ENCODE data around the gene THOP1. TPM values are rescaled to one million over a fixed set of nuclear protein-coding genes. Genes with fewer than 3 reads are reported as not detected.

Gene THOP1
- total RNA-seq, 1 donor from 2014 or later: 178 TPM

DNA sequence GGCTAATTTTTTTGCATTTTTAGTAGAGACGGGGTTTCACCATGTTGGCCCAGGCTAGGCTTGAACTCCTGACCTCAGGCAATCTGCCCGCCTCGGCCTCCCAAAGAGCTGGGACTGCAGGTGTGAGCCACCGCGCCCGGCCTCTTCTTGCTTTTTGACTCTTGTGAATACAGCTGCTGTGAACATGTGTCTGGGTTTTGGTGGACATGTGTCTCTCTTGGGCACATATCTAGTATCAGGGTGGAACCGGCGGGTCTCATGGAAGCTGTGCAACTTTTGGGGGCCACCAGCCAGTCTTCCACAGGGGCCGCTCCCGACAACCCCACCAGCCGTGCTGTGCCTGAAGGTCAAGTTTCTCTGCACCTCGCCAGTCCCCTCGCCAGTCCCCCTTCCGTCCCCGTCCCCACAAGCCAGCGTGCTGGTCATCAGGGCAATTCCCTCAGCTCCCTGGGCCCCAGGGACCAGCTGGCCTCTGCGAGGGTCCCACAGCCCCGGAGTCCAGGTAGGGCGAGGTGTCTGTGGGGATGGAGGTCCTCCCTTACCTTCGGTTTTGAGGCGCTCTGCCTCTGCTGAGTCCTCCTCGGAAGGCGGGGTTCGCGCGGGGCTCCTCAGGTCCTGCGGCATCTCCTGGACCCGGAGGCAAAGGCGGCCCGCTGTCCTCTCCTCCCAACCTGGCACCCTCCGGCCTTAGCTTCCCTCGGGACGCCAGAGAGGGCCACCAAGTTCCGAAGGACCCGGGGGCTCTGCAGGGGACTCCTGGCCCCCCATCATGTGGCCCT lies 18.5 kb upstream of the THOP1 start:
- no peaks in the 10 kb centered on the region for H3K27me3 Mint-ChIP-seq (ENCODE audit: low read depth)
- peaks cover 28% of the 10 kb centered on the region for H3K36me3 Mint-ChIP-seq (ENCODE audit: low read depth)
- intact Hi-C loops (cut with micrococcal nuclease): no loop called here
- no peak overlapping the region for H3K27ac Mint-ChIP-seq
- H3K4me3 Mint-ChIP-seq (ENCODE audit: low read depth): no peak overlapping the region
- H3K9me3 Mint-ChIP-seq: no peaks in the 10 kb centered on the region
- H3K4me1 Mint-ChIP-seq (ENCODE audit: low read depth): no peaks in the 10 kb centered on the region
- no peak for DNase-seq (ENCODE audit: low spot score)

DNA sequence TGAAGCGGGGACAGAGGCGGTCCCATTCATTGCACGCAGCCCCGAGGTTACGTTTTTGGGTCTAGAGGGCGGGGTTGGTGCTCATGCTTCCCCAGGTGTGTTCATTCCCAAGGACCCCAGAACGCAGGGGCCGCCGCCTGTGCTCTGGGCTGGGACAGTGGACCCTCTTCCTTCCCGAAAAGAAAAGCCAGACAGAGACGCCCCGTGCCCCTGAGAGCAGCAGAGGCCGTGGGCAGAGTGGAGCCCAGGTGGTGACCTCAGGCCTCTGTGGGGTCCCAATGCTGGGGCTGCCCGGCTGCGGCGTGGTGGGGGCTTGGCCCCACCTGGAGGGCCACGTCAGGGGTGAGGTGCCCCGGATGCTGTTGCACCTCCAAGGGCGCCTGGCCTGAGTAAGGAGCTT lies 17.6 kb upstream of the THOP1 start:
- intact Hi-C loops (cut with micrococcal nuclease): no loop called here
- H3K9me3 Mint-ChIP-seq: no peaks in the 10 kb centered on the region
- no peak overlapping the region for H3K4me3 Mint-ChIP-seq (ENCODE audit: low read depth)
- no peaks in the 10 kb centered on the region for H3K27me3 Mint-ChIP-seq (ENCODE audit: low read depth)
- DNase-seq (ENCODE audit: low spot score): no peak
- peaks cover 26% of the 10 kb centered on the region for H3K36me3 Mint-ChIP-seq (ENCODE audit: low read depth)
- H3K27ac Mint-ChIP-seq: no peak overlapping the region
- peaks cover 4% of the 10 kb centered on the region for H3K4me1 Mint-ChIP-seq (ENCODE audit: low read depth)

DNA sequence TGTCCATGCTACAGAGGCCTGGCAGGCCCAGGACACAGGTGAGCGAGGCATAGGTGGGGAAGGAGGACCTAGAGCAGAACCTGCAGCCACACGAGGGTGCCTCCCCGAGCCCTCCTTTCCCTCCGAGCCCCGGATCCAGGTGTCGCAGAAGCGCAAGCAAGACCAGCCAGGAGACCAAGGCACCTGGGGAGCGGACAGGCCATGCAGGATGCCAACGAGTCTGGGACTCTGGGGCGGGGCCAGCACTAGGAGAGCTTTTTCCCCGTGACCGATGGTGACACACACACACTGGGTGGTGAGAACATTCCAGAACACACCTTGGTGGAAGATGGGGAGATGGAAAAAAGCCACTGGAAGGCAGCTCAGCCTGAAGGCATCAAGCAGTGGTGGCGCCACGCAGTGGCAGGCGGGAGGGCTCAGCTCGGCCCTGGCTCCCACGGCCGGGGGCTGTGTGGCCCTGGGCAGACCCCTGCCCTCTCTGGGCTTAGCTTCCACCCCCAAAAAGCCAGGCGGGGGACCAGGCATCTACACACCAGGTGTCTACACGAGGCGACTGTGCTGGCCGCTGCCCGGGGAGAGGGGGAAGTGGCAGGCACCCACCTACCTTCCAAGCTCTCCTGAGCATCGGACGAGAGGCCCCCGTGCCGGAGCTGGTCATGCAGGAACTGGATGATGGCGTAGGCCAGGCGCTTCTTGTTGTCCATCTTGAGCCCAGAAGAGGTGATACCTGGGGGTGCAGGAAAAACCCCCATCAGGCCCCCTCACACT lies 16.8 kb upstream of the THOP1 start:
- DNase-seq (ENCODE audit: low spot score): no peak
- intact Hi-C loops (cut with micrococcal nuclease): no loop called here
- no peaks in the 10 kb centered on the region for H3K27me3 Mint-ChIP-seq (ENCODE audit: low read depth)
- H3K4me3 Mint-ChIP-seq (ENCODE audit: low read depth): no peak overlapping the region
- H3K9me3 Mint-ChIP-seq: no peaks in the 10 kb centered on the region
- H3K27ac Mint-ChIP-seq: no peak overlapping the region
- peaks cover 22% of the 10 kb centered on the region for H3K36me3 Mint-ChIP-seq (ENCODE audit: low read depth)
- peaks cover 4% of the 10 kb centered on the region for H3K4me1 Mint-ChIP-seq (ENCODE audit: low read depth)

DNA sequence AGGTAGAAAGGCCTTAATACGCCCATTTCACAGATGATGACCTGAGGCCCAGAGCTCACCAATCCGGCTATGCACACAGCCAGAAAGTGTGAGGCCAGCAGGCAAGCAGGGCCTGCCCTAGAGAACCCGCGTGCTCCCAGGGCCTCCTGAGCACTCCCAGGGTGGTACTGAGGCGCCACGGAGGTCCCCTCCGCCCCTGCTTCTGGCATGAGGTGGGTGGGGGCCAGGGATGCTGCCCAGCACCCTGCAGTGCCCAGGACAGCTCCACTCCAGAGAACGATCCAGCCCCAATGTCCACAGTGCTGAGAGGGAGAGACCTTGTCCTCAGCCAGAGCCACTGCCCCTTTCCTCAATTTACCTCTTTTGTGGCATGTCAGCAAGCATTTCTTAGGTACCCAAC lies 16.1 kb upstream of the THOP1 start:
- Mint-ChIP-seq H3K9me3 (no peaks in the 10 kb centered on the region), H3K36me3 (ENCODE audit: low read depth) (peaks cover 17% of the 10 kb centered on the region), H3K27me3 (ENCODE audit: low read depth) (no peaks in the 10 kb centered on the region), H3K4me3 (ENCODE audit: low read depth) (no peak overlapping the region), H3K4me1 (ENCODE audit: low read depth) (peaks cover 4% of the 10 kb centered on the region), H3K27ac (no peak overlapping the region)
- no peak for DNase-seq (ENCODE audit: low spot score)
- intact Hi-C loops (cut with micrococcal nuclease): no loop called here

DNA sequence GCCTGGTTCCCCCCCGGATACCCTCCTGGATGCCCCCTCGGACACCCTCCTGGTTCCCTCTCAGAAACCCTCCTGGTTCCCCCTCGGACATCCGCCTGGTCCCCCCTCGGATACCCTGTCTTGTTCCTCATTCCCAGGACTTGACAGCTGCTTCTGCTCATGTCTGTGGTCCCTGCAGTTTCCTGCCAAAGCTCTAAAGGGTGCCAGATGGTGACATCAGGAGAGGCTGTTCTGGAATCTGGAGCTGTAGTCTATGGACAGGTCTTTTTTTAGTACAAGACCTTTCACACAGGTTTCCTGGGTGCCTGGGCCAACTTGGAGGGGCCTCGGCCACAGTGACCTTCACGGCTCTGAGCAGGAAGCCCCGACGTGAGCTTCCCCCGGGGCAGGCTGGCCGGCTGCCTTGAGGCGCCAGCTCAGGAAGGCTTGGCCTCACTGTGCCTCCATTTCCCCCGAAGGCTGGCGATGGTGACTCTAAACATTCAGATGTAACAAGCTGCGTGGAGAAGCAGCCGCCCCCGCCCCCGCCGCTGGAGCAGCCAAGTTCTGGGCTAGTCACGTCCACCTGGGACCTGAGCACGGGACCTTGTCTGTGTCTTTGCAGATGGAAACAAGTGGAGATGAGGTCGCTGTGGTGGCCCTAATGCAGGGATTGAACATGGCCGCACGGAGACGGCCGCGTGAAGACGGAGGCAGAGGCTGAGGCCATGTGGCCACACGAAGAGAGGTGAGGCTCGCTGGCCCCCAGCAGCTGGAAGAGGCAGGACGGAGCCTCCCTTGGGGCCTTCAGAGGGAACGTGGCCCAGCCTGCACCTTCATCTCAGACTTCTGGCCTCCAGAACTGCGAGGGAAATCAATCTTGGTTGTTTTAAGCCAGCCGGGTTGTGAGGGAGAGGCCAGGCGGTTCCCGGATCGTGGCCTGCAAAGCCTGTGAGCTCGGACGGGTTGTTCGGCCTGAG lies 15.0 kb upstream of the THOP1 start:
- H3K4me1 Mint-ChIP-seq (ENCODE audit: low read depth): peaks cover 14% of the 10 kb centered on the region
- no peak overlapping the region for H3K27ac Mint-ChIP-seq
- peaks cover 15% of the 10 kb centered on the region for H3K36me3 Mint-ChIP-seq (ENCODE audit: low read depth)
- intact Hi-C loops (cut with micrococcal nuclease): no loop called here
- no peaks in the 10 kb centered on the region for H3K9me3 Mint-ChIP-seq
- no peak overlapping the region for H3K4me3 Mint-ChIP-seq (ENCODE audit: low read depth)
- H3K27me3 Mint-ChIP-seq (ENCODE audit: low read depth): no peaks in the 10 kb centered on the region
- no peak for DNase-seq (ENCODE audit: low spot score)

DNA sequence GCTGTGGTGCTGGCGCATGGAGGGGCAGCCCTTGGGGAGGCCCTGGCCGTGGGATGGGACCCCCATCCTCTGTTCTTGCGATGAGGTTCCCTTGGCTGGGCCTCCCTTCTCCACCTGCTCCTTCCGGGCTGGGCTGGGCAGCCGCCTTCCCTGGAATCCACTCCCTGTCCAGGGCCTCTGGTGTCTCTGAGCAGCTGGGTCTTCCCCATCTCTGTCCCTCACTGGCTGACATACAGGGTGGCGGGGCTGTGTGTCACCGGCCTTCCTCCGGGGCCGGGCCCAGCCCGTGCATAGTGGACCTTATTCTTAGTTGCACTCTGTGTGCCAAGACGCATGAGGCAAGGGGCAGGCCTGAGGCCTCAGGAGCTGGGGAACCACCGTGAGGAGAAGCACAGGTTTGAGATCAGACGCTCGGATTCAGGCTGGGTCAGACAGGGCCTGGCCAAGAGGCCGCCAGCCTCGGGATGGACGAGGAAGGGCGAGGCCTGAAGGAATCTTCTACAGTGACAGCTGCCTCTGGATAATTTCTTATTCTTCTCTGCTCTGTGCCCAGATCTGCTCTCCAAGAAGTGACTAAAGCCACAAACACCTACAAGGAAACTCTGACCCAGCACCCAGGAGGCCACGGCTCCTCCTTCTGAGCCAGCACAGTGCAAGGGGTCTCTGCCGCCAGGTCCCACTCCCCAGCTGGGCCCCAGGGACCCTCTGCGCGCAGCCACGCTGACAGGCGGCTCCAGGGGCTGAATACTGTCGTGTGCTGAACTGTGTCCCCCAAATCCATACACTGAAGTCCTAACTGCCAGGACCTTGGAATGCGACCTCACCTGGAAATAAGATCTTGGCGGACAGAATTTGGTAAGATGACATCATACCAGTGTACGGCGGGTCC lies 13.3 kb upstream of the THOP1 start:
- H3K4me1 Mint-ChIP-seq (ENCODE audit: low read depth): peaks cover 27% of the 10 kb centered on the region
- no peaks in the 10 kb centered on the region for H3K27me3 Mint-ChIP-seq (ENCODE audit: low read depth)
- H3K9me3 Mint-ChIP-seq: no peaks in the 10 kb centered on the region
- no peak overlapping the region for H3K4me3 Mint-ChIP-seq (ENCODE audit: low read depth)
- peaks cover 23% of the 10 kb centered on the region for H3K36me3 Mint-ChIP-seq (ENCODE audit: low read depth)
- DNase-seq (ENCODE audit: low spot score): no peak
- intact Hi-C loops (cut with micrococcal nuclease): no loop called here
- H3K27ac Mint-ChIP-seq: peak overlapping the region; percentile 33

DNA sequence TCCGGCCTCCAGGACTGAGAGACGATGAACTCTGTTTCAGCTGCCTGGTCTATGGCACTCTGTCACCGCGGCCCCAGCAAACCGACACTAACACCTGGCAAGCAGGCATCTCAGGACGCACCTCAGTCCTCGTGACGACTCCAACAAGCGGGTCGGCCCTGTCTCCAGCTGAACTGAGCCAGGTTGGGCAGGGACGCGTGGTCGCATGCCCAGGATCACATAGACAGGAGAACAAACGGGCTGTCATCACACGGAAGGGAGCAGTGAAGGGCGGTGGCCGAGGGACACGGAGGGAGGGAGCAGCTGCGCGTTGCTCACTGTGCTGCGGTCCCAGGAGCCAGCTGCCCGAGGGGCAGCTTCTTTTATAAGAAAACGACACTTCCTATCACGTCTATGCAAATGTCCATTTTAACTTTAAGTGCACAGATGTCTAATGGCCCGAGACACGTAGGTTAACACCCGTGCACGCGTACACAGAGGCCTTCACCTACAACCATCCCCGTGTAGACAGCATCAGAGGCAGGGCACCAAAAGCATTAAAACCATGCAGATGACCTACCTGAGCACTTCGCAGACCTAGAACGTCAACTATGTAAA lies 11.1 kb upstream of the THOP1 start:
- intact Hi-C loops (cut with micrococcal nuclease): no loop called here
- Mint-ChIP-seq H3K9me3 (no peaks in the 10 kb centered on the region), H3K27me3 (ENCODE audit: low read depth) (no peaks in the 10 kb centered on the region), H3K4me3 (ENCODE audit: low read depth) (no peak overlapping the region), H3K4me1 (ENCODE audit: low read depth) (peaks cover 27% of the 10 kb centered on the region), H3K27ac (peak overlapping the region; percentile 42), H3K36me3 (ENCODE audit: low read depth) (peaks cover 27% of the 10 kb centered on the region)
- no peak for DNase-seq (ENCODE audit: low spot score)

DNA sequence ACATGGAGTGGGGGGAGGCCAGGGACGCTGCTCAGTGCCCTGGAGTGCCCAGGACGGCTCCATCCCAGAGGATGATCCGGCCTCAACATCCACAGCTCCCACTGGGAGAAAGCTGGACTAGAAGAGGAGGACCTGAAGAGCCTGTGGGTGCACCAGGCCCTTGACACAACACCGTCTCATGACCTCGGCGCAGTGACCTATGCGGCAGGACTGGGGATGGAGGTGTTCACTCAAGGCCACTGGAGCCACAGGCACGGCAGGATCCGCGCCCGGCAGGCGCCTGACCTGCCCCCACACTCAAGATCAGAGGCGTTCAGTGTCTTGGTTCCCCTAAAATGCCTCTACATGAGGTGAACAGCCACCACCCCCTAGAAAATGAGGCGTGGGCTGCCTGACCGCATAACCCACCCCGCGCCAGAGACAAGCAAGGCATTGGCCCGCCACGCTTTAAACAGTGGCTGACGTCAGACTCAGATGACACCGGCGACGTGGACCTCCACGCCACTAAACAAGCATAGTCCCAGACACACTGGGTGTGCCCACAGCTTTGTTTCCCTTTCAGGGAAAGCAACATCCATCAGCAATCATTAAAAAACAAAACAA lies 10.2 kb upstream of the THOP1 start:
- Mint-ChIP-seq H3K9me3 (no peaks in the 10 kb centered on the region), H3K27ac (peak overlapping the region; percentile 92), H3K4me3 (ENCODE audit: low read depth) (peak overlapping the region; percentile 76), H3K27me3 (ENCODE audit: low read depth) (no peaks in the 10 kb centered on the region), H3K36me3 (ENCODE audit: low read depth) (peaks cover 29% of the 10 kb centered on the region), H3K4me1 (ENCODE audit: low read depth) (peaks cover 28% of the 10 kb centered on the region)
- intact Hi-C loops (cut with micrococcal nuclease): no loop called here
- no peak for DNase-seq (ENCODE audit: low spot score)

DNA sequence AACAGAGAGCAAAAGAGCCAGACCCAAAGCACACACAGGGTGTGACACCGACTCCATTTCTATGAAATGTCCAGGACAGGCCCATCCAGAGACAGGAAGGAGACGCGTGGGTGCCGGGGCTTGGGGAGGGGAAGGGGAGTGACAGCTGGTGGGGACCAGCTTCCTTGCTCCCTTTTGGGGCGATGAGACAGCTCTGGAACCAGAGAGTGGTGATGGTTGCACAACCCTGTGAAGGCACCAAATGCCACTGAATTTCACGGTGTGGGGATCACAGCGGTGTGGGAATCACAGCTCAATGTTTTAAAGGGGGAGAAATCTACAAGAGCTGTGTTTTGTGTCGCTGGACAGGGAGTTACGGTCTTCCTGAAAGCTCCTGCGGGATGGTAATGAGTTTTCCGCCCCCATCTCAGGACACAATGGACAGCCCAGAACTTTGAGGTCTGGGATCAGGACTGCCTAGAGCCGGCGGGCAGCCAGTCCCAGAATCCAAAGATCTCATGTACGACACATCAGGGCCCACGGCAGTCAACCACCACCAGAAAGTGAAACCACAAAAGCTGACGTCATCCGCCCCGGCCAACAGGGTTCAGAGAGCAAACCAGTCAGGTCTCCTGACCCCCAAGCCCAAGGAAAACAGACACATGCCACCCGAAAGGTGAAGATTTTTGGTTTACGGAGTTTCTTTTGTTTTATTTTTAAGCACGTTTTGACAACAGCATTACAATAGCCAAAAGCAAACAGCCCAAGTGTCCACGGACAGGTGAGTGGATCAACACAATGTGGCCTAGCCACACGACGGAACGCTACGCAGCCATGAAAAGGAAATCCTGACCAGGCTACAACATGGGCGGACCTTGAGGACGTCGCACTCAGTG lies 9.5 kb upstream of the THOP1 start:
- Mint-ChIP-seq H3K4me3 (ENCODE audit: low read depth) (peak overlapping the region; percentile 76), H3K9me3 (no peaks in the 10 kb centered on the region), H3K27me3 (ENCODE audit: low read depth) (no peaks in the 10 kb centered on the region), H3K4me1 (ENCODE audit: low read depth) (peaks cover 32% of the 10 kb centered on the region), H3K36me3 (ENCODE audit: low read depth) (peaks cover 31% of the 10 kb centered on the region), H3K27ac (peak overlapping the region; percentile 92)
- peak; percentile 67 for DNase-seq (ENCODE audit: low spot score)
- intact Hi-C loops (cut with micrococcal nuclease): no loop called here

DNA sequence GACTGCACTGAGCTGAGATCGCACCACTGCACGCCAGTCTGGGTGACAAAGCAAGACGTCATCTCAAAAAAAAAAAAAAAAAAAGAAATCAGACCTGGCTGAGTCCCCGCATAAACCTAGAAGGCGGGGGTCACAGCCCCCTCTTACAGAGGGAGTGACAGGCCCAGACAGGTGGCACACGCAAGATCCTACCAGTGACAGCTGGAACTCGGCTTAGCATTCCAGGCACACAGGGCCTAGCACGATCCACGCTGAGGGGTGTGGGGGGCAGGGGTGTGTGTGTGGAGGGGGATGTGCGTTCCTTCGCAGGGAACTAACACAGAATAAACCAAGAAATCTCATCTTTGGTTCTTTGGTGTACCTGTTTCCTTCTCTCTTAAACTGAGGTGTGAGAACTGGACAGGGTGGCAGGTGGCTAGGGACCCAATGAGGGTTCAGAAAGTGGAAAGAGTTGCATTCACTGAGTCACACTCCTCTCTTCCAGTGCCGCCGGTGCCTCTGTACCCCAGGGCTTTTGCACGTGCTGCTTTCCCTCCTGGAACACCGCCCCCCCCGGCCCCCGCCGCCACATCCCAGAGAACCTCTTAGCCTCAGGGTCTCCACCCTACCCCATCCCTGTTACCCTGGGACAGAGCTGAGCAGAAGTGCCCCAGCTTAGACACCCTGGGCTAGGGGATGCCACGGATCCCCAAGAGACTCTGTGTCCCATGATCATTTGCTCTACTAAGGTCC lies 7.2 kb upstream of the THOP1 start:
- H3K27ac Mint-ChIP-seq: no peak overlapping the region
- DNase-seq (ENCODE audit: low spot score): no peak
- H3K27me3 Mint-ChIP-seq (ENCODE audit: low read depth): no peaks in the 10 kb centered on the region
- no peaks in the 10 kb centered on the region for H3K9me3 Mint-ChIP-seq
- no peak overlapping the region for H3K4me3 Mint-ChIP-seq (ENCODE audit: low read depth)
- intact Hi-C loops (cut with micrococcal nuclease): no loop called here
- H3K36me3 Mint-ChIP-seq (ENCODE audit: low read depth): peaks cover 34% of the 10 kb centered on the region
- peaks cover 41% of the 10 kb centered on the region for H3K4me1 Mint-ChIP-seq (ENCODE audit: low read depth)

All from activated T-helper 2 cell treated with anti-CD3 and anti-CD28 coated beads, Interferon-gamma antibody, Interleukin-2, Interleukin-4, amounts not matched to agents 10 μg/mL and 5 μg/mL and 100 μg/mL, durations not matched to agents 14 hours and 24 hours and 36 hours (primary cell).